ENCODE measurements around the gene PIGB. TPM values are rescaled to one million over a fixed set of nuclear protein-coding genes. Genes with fewer than 3 reads are reported as not detected.

The PIGB gene
- total RNA-seq, 1 experiment from 2014 or later: 15.1 TPM

DNA sequence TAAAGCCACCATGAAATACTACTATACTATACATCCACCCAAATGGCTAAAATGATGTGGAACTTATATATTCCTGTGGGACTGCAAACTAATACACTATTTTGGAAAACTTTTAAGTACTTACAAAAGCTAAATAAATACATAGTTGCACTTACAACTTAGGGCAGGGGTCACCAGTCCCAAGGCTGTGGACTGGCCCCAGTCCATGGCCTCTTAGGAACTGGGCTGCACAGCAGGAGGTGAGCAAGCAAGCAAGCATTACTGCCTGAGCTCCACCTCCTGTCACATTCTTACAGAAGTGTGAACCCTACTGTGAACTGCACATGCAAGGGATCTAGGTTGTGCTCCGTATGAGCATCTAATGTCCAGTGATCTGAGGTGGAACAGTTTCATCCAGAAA, 18.1 kb downstream of the PIGB start:
- no TSS peak for BruUV-seq (replicated peaks)
- H3K27me3 ChIP-seq (ENCODE audit: insufficient read depth, low read length): no peaks in the 10 kb centered on the region
- ChIA-PET RAD21 (ENCODE audit: low non-redundant PET in 1 of 2, low total read pairs in 2 of 2, uncharacterized antibody in 2 of 2, unreplicated experiment in 2 of 2) (no interaction called here), CTCF (no interaction called here), POLR2A (no interaction called here)
- H3K9me3 ChIP-seq (ENCODE audit: control insufficient read depth in 1 of 2, insufficient read depth in 1 of 2, low read depth in 1 of 2, low read length in 2 of 2): no peaks in the 10 kb centered on the region
- H3K4me1 ChIP-seq (ENCODE audit: control insufficient read depth in 1 of 2, insufficient read depth in 2 of 2, low read length in 2 of 2): no peaks in the 10 kb centered on the region
- no peak for TF ChIP-seq POLR2AphosphoS5 (IDR thresholded peaks at IDR 0.05; ENCODE audit: low read depth, low read length)
- TF ChIP-seq, protein P1, sequence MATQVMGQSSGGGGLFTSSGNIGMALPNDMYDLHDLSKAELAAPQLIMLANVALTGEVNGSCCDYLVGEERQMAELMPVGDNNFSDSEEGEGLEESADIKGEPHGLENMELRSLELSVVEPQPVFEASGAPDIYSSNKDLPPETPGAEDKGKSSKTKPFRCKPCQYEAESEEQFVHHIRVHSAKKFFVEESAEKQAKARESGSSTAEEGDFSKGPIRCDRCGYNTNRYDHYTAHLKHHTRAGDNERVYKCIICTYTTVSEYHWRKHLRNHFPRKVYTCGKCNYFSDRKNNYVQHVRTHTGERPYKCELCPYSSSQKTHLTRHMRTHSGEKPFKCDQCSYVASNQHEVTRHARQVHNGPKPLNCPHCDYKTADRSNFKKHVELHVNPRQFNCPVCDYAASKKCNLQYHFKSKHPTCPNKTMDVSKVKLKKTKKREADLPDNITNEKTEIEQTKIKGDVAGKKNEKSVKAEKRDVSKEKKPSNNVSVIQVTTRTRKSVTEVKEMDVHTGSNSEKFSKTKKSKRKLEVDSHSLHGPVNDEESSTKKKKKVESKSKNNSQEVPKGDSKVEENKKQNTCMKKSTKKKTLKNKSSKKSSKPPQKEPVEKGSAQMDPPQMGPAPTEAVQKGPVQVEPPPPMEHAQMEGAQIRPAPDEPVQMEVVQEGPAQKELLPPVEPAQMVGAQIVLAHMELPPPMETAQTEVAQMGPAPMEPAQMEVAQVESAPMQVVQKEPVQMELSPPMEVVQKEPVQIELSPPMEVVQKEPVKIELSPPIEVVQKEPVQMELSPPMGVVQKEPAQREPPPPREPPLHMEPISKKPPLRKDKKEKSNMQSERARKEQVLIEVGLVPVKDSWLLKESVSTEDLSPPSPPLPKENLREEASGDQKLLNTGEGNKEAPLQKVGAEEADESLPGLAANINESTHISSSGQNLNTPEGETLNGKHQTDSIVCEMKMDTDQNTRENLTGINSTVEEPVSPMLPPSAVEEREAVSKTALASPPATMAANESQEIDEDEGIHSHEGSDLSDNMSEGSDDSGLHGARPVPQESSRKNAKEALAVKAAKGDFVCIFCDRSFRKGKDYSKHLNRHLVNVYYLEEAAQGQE (IDR thresholded peaks at IDR 0.05; ENCODE audit: low read depth): no peak
- no peak for TF ChIP-seq TCF7L2 (IDR thresholded peaks at IDR 0.05; ENCODE audit: borderline replicate concordance, extremely low read depth, insufficient read depth, insufficient read length)
- TF ChIP-seq, protein P2, sequence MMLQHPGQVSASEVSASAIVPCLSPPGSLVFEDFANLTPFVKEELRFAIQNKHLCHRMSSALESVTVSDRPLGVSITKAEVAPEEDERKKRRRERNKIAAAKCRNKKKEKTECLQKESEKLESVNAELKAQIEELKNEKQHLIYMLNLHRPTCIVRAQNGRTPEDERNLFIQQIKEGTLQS (IDR thresholded peaks at IDR 0.05): no peak
- TF ChIP-seq EZH2phosphoT487 (IDR thresholded peaks at IDR 0.05; ENCODE audit: borderline replicate concordance): no peak
- no peak for TF ChIP-seq EZH2 (IDR thresholded peaks at IDR 0.05)
- no peak for TF ChIP-seq FOSL1 (IDR thresholded peaks at IDR 0.05; ENCODE audit: low read depth)
- no peak for TF ChIP-seq RAD21 (IDR thresholded peaks at IDR 0.05; ENCODE audit: low read depth)
- TF ChIP-seq YY1 (IDR thresholded peaks at IDR 0.05; ENCODE audit: extremely low read depth, insufficient replicate concordance, low read depth, low read length): no peak
- no peak for TF ChIP-seq SRF (IDR thresholded peaks at IDR 0.05; ENCODE audit: low read depth)
- TF ChIP-seq, protein P3, sequence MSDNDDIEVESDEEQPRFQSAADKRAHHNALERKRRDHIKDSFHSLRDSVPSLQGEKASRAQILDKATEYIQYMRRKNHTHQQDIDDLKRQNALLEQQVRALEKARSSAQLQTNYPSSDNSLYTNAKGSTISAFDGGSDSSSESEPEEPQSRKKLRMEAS (IDR thresholded peaks at IDR 0.05): no peak
- TF ChIP-seq CEBPB (IDR thresholded peaks at IDR 0.05; ENCODE audit: low read depth): no peak
- no peak for TF ChIP-seq POLR2A (IDR thresholded peaks at IDR 0.05; ENCODE audit: borderline replicate concordance, extremely low read depth, insufficient read depth, insufficient read length)
- no peak for TF ChIP-seq CBX3 (IDR thresholded peaks at IDR 0.05; ENCODE audit: low read depth)
- TF ChIP-seq, protein P4, sequence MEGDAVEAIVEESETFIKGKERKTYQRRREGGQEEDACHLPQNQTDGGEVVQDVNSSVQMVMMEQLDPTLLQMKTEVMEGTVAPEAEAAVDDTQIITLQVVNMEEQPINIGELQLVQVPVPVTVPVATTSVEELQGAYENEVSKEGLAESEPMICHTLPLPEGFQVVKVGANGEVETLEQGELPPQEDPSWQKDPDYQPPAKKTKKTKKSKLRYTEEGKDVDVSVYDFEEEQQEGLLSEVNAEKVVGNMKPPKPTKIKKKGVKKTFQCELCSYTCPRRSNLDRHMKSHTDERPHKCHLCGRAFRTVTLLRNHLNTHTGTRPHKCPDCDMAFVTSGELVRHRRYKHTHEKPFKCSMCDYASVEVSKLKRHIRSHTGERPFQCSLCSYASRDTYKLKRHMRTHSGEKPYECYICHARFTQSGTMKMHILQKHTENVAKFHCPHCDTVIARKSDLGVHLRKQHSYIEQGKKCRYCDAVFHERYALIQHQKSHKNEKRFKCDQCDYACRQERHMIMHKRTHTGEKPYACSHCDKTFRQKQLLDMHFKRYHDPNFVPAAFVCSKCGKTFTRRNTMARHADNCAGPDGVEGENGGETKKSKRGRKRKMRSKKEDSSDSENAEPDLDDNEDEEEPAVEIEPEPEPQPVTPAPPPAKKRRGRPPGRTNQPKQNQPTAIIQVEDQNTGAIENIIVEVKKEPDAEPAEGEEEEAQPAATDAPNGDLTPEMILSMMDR (IDR thresholded peaks at IDR 0.05 in 2 of 3, conservative IDR thresholded peaks at IDR 0.05 in 1 of 3; ENCODE audit: borderline replicate concordance in 1 of 3, insufficient read depth in 1 of 3, low read depth in 2 of 3, low read length in 2 of 3): no peak
- no peak for TF ChIP-seq SIN3A (IDR thresholded peaks at IDR 0.05; ENCODE audit: low read depth)
- no peak for TF ChIP-seq SP1 (IDR thresholded peaks at IDR 0.05; ENCODE audit: low read depth)
- peaks cover 0 to 4% of the 10 kb centered on the region in 2 experiments; a peak in 2 of 4 replicates for H3K36me3 ChIP-seq (ENCODE audit: control insufficient read depth in 1 of 2, insufficient read depth in 2 of 2, low read length in 2 of 2)
- no peak overlapping the region for H3K4me3 ChIP-seq (replicated peaks in 1 of 2; ENCODE audit: low read depth in 1 of 2, low read length in 2 of 2)
- H3K9ac ChIP-seq (ENCODE audit: low read length): no peak overlapping the region
- H4K20me1 ChIP-seq (ENCODE audit: insufficient read depth): no peaks in the 10 kb centered on the region
- DNase-seq (ENCODE audit: low read depth, low spot score) (no peak), ATAC-seq (no peak)
- H3K27ac ChIP-seq (ENCODE audit: low read depth, low read length): no peak overlapping the region
- no peaks in the 10 kb centered on the region for H3K79me2 ChIP-seq (ENCODE audit: insufficient read depth, low read length)
- no peak overlapping the region for H3K4me2 ChIP-seq (ENCODE audit: low read length)
- H3K9me2 ChIP-seq (ENCODE audit: insufficient read depth): no peaks in the 10 kb centered on the region
- no peak overlapping the region for H2AFZ ChIP-seq (ENCODE audit: low read depth, low read length, poor library complexity, severe bottlenecking)
- intact Hi-C loops (cut with micrococcal nuclease): no loop called here

Data from HCT116 (cell line).